Right renal pelvis (tissue), 4 donors: ENCODE measurements around the gene THRAP3. TPM values are rescaled to one million over a fixed set of nuclear protein-coding genes. Genes with fewer than 3 reads are reported as not detected.
A peak's percentile ranks its signal among the peaks of the same experiment; 100 is the strongest.
"Not testable (repeated sequence)": the region's sequence is repeated elsewhere in the genome, so short reads cannot be mapped to it uniquely, and the experiment has no call there.

Experiments used
- DNase-seq, 4 donors: peaks; one replicate each; pipeline ENCODE4 v3.0.0-alpha.2; 2013; ENCODE audit warnings: low read depth in 4 of 4, low spot score in 3 of 4, missing footprints in 1 of 4
- polyA plus RNA-seq, 4 donors: library from polyadenylated mRNA; unstranded; fragments of 120-200 nt; gene quantifications; one replicate each; pipeline ENCODE4 v1.2.1, GENCODE V29; 2013; ENCODE audit not compliant: insufficient read length in 4 of 4

THRAP3 gene
- polyA plus RNA-seq, 4 donors: 122 to 147 (median 139) TPM

GRCh38 chr1:36247538-36247937, 23.3 kb downstream of the THRAP3 start:
- DNase-seq: no peak

DNA sequence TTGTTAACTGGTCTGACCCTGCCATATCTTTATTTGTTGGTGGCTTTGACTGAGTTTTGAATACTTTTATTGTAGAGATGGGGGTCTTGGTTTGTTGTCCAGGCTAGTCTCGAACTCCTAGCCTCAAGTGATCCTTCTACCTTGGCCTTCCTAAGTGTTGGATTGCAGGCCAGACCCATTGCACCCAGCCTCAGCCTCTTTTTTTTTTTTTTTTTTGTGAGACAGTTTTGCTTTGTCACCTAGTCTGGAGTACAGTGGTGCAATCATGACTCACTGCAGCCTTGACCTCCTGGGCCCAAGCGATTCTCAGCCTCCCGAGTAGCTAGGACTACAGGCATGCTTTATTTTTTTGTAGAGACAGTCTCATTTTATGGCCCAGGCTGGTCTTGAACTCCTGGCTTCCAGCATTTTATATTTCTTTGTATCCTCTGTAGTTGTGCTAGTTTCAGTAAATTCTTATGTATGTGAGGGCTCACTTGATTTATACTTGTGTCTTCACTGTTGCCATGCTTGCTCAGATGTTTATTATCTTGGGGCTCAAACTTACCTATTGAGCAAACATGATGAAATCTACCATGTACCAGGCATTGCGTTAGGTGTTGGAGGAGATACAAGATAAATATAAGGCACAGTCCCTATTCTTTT, 24.1 kb downstream of the THRAP3 start:
- no peak for DNase-seq

DNA sequence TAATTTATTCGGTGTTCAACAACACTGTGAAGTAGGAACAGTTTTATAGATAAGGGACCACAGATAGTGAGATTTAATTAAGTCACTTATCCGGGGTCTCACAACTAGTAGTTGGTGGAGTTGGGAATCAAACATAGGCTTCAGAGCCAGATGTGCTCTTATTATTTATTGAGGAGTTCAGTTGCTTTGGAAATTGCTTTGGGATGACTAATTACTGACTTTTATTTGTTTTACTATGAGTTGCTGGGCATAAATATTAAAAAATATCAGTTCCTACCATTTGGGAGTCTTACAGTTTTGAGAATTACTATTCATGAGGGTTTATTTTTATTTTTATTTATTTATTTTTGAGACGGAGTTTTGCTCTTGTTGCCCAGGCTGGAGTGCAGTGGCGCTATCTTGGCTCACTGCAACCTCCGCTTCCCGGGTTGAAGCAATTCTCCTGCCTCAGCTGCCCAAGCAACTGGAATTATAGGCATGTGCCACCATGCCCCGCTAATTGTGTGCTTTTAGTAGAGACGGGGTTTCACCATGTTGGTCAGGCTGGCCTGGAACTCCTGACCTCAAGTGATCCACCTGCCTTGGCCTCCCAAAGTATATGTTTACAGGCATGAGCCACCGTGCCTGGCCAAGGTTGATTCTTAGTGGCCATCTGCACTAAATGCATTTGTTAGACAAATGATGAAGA, 27.7 kb downstream of the THRAP3 start:
- DNase-seq: no peak

- DNase-seq: not testable (repeated sequence)
Observed at GRCh38 chr1:36252482-36252824, 28.2 kb downstream of the THRAP3 start.

DNA sequence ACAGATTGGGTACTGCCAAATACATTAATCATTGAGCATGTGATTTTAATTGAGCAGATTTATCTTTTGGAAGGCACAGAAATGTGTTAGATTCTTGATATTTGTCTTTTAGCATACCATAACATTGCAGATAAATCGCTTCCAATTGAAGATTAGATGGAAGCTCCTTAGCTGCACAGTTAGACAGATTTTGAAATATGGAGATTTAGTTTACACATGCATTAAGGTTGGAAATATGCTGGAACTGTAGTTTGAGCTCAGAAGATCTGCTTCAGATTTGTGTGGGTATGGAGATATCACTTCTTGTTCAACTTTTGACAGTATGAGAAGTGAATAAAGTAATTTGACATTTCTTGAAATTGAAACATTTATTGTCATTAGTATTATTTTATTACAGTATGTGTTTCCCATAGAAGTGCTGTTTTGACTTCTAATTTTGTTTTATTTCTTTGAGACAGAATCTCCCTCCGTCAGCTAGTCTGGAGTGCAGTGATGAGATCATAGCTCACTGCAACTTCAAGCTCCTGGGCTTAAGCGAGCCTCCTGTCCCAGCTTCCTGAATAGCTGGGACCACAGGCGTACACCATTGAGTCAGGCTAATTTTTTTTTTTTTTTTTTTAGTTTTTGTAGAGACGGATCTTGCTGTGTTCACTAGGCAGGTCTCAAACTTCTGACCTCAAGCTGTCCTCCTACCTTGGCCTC, 29.1 kb downstream of the THRAP3 start:
- DNase-seq: no peak

- no peak for DNase-seq
Observed at GRCh38 chr1:36256558-36257374, 32.5 kb downstream of the THRAP3 start.

GRCh38 chr1:36257375-36257767, 33.1 kb downstream of the THRAP3 start:
- DNase-seq: no peak

DNA sequence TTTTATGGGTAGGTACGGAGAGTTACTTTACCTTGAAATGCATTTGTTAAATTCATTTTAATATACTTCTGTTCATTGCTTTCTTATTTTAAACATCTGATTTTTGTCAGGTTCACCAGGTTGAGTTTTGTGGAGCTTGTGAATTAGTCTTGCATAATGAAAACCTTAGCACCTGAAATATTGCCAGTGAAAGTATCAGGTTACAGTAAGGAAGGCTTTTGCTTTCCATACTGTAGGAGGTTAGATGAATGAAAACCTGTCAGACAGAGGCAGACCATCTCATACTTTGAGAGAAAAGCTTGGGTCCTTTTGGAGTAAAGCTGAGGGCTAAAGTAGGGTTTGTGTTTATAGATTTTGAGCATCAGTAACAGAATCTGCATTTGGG, 34.7 kb downstream of the THRAP3 start:
- DNase-seq: no peak

GRCh38 chr1:36268981-36269380, 44.7 kb downstream of the THRAP3 start:
- no peak for DNase-seq

DNA sequence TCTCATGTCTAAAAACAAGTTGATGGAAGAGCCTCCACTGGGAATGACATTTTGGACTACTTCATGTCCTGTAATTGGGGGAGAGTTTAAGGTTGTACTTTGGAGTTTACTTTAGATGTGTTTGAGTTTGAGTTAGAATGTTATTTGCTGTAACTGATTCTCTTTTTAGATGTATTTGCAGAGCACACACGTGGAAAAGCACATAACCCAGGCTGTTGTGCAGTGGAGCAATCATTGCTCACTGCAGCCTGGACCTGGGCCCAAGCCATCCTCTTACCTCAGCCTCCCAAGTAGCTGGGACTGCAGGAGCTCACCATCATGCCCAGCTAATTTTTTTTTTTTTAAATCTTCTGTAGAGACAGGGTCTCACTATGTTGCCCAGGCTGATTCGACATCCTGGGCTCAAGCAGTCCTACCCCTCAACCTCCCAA, 45.2 kb downstream of the THRAP3 start:
- no peak for DNase-seq

DNA sequence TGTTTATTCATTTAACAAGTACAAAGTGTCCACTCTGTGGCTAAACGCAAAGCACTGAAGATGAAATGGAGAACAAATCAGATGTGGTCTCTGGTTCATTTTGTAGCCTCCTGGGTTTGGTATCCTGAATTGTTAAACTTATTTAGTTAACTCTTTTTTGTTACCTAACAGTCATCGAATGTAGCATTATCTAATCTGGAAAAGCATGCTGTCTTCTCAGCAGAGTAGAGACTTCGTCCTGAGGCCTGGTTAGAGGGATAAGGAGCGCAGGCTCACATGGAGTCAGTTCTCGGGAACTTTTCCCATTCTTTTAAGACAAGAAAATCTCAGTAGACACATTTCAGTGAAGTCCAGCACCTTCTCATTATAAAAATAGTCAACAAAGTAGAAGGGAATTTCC, 48.8 kb downstream of the THRAP3 start:
- DNase-seq: no peak

DNA sequence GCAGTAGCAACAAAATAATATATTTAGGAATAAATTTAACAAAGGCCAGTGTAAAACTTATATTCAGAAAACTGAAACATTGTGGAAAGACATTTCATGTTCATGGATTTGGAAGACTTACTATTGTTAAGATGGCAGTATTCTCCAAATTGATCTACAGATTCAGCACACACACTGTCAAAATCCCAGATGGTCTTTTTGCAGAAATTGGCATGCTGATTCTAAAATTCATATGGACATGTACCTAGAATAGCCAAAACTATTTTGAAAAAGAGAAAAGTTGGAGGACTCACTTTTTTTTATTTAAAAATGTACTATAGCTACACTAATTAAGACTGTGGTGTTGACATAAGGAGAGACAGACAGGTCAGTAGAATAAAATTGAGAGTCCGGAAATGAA, 50.0 kb downstream of the THRAP3 start:
- no peak for DNase-seq

GRCh38 chr1:36276688-36277087, 52.4 kb downstream of the THRAP3 start:
- DNase-seq: no peak

DNA sequence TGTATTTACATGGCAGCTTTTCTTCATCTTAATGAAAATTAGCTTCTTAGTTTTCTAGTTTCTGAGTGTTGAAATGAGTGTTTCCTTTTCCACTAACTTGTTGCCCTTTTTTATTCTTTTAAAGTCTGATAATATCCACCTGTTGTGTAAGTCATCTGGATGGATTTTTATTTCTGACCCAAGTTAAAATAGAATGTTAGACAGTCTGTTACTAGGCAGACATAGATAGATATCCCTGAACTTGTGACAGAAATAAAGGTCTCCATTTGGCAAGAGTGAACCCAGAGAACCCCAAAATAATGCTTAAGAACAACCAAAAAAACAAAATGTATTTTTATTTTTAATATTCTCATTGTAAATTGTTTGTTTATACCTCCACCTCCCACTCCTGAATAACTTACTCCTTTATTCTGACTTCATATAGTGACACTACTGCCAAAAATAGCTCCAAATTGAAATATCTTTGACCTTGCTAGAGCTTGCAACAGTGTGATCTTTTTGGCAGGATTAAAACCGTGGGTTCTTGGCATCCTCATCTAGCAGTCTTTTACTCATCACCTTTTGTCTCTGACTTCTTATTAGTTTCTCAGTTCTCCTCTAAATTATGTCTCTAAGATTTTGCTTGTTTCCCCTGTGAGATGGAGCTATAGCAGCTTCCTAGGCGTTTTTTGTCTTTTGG, 55.0 kb downstream of the THRAP3 start:
- DNase-seq: no peak

DNA sequence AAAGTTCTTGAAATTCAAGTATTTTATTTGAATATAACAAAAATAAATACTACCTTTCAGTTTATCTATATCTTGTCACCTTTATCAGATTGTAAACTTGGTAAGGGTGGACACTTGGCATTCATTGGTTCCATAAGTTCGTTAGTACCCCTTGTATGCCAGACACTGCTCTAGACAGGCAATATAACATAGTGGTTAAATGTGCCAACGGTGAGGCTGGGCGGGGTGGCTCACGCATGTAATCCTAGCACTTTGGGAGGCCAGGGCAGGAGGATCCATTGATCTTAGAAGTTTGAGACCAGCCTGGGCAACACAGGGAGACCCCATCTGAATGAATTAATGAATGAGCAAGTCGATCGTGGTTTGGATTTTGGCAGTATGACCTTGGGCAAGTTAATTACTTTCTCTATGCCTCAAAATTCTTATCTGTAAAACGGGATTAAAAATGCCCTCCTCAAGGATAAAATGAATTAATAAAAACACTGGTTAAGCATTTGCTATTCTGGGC, 55.6 kb downstream of the THRAP3 start:
- DNase-seq: no peak

DNA sequence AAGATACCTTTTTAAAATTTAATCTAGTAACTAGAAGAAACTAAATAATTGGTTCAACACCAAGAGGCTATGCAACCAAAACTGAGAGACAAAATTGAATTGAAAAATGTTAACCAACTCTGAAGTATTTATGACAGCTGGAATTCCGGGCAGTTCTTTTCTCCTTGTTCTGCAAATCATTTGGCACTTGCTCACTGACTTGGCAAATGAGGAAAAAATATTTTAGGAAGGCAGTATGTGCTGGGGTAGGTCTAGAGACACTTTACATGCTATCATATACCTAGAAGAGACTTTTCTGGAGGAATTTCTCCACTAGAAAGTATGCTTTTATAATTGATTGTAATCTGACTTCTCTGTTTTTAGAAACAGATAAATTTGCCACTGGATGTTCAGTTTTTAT, 59.8 kb downstream of the THRAP3 start:
- DNase-seq: no peak

DNA sequence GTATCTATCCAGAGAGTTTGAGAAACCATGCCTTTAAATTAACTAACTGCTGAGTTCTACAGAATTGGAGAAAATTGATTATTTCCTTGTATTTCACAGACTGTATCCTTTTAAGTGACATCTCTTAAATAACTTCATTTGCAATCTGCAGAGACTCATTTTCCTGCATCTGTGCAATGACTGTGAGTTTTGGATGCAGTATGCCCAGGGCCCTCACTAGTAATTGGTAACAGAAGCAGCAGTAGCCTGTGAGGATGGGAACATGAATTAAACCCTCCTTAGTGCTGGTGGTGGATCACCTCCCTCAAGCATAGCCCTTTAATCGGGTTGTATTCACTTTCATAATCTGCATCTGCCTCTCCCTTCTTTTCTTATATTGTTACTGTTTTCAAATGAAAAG, 60.3 kb downstream of the THRAP3 start:
- DNase-seq: no peak

DNA sequence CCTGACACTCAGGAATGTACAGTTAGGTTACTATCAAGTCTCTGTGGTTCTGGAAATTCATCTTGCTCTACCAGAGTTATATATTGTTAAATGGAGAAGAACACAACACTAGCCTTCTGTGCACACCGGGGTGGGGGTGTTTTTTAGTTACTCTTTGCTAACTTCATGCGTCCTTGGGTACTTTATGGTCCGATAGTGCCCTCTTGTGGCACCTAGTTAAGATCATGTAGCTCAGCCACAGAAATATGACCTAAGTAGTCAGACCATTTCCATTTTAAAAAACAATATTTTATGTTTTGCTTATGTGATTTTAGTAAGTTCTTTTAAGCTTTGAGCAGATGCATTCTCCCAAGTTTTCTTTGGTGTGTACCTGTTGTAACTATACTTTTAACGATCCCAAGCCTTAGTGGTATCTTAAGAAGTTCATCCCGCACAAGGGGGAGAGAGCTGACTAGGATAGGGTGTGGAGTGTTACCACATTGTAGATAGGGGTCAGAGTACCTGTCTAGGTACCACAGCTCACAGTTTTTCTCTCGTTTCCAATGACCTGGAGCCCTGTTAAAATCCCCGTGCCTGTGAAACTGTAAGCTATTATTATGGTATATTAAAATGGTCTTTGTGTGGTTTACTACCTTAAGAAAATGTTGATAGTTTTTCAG, 61.3 kb downstream of the THRAP3 start:
- DNase-seq: peak; percentile 67 to 82 (median 69)

- no peak for DNase-seq
Observed at GRCh38 chr1:36286802-36287201, 62.6 kb downstream of the THRAP3 start.

GRCh38 chr1:36287595-36287994, 63.4 kb downstream of the THRAP3 start:
- no peak for DNase-seq
